H1 (cell line): ENCODE measurements around the gene PCBP4. TPM values are rescaled to one million over a fixed set of nuclear protein-coding genes. Genes with fewer than 3 reads are reported as not detected.

ENCODE experiments used
- CTCF ChIA-PET: fragments of 300-600 bp; sonication (Branson Sonifier 250); formaldehyde crosslinking; loops from one replicate; lab custom pipeline; 2021; ENCODE audit not compliant: partially characterized antibody; lab: Charles Lee
- POLR2A ChIA-PET: fragments of 300-600 bp; sonication (Branson Sonifier 250); formaldehyde crosslinking; loops from one replicate; lab custom pipeline; 2021; ENCODE audit warnings: inconsistent platforms; ENCODE audit not compliant: partially characterized antibody; lab: Charles Lee
- DNase-seq, 2 experiments: peaks; one replicate each; pipeline versions ENCODE4 v3.0.0 to v3.0.0-alpha.2; 2010 to 2022; ENCODE audit warnings: low spot score in 2 of 2, low read depth in 1 of 2, mixed read lengths in 1 of 2
- FAIRE-seq: peaks from 2 replicates; lab custom pipeline; 2011; peaks lifted over from hg19 to GRCh38; lab: Jason Lieb, UNC
- H2AFZ ChIP-seq: 2 replicates; pipeline ENCODE4 v1.8.1; 2012; ENCODE audit warnings: low read length, inconsistent platforms
- H2AK5ac ChIP-seq: 2 replicates; pipeline ENCODE4 v1.6.1; 2013; ENCODE audit warnings: low read depth, low read length
- H2BK120ac ChIP-seq: replicated peaks from 2 replicates; pipeline ENCODE3; 2013; ENCODE audit warnings: low read depth, low read length, inconsistent platforms
- H2BK12ac ChIP-seq: 2 replicates; pipeline ENCODE4 v1.6.1; 2013; ENCODE audit warnings: low read depth, low read length
- H2BK15ac ChIP-seq: 2 replicates; pipeline ENCODE4 v1.6.1; 2013; ENCODE audit warnings: low read length
- H2BK20ac ChIP-seq: 2 replicates; pipeline ENCODE4 v1.6.1; 2013; ENCODE audit warnings: low read length
- H2BK5ac ChIP-seq: 2 replicates; pipeline ENCODE4 v1.6.1; 2013; ENCODE audit warnings: low read depth, low read length
- H3K14ac ChIP-seq: 2 replicates; pipeline ENCODE4 v1.6.1; 2013; ENCODE audit warnings: inconsistent platforms; ENCODE audit not compliant: insufficient read length
- H3K18ac ChIP-seq: 2 replicates; pipeline ENCODE4 v1.6.1; 2013; ENCODE audit warnings: low read length; ENCODE audit errors: extremely low read depth
- H3K23ac ChIP-seq: 2 replicates; pipeline ENCODE4 v1.6.1; 2013; ENCODE audit warnings: inconsistent platforms; ENCODE audit not compliant: insufficient read length
- H3K23me2 ChIP-seq: 2 replicates; pipeline ENCODE4 v1.6.1; 2013; ENCODE audit warnings: low read depth, low read length
- H3K27ac ChIP-seq: 2 replicates; pipeline ENCODE4 v1.6.1; 2011; ENCODE audit warnings: low read depth, low read length, inconsistent platforms
- H3K27me3 ChIP-seq, 4 experiments: replicated peaks in 1 of 4; 1 replicate in 1 of 4; 2 replicates in 3 of 4; pipeline versions ENCODE4 v1.6.1 to v1.8.1; 2011 to 2013; ENCODE audit warnings: low read length in 3 of 4, mild to moderate bottlenecking in 3 of 4, inconsistent platforms in 2 of 4, mixed read lengths in 2 of 4, moderate library complexity in 1 of 4; ENCODE audit not compliant: control insufficient read depth in 3 of 4, insufficient read depth in 3 of 4; ENCODE audit errors: extremely low read depth in 1 of 4
- H3K36me3 ChIP-seq, 4 experiments: 2 replicates each; pipeline versions ENCODE4 v1.6.1 to v1.8.1; 2011 to 2013; ENCODE audit warnings: mild to moderate bottlenecking in 4 of 4, low read length in 3 of 4, moderate library complexity in 2 of 4, control low read depth in 1 of 4, inconsistent platforms in 1 of 4; ENCODE audit not compliant: insufficient read depth in 4 of 4, control insufficient read depth in 2 of 4
- H3K4ac ChIP-seq: replicated peaks from 2 replicates; pipeline ENCODE3; 2013; ENCODE audit warnings: low read length, low read depth, mixed read lengths, inconsistent platforms; ENCODE audit not compliant: insufficient read length
- H3K4me1 ChIP-seq, 4 experiments: replicated peaks in 1 of 4; 1 replicate in 1 of 4; 2 replicates in 3 of 4; pipeline versions ENCODE4 v1.6.1 to v1.8.1; 2011 to 2013; ENCODE audit warnings: low read length in 3 of 4, inconsistent platforms in 2 of 4, mixed read lengths in 1 of 4; ENCODE audit not compliant: insufficient read depth in 4 of 4, control insufficient read depth in 3 of 4
- H3K4me2 ChIP-seq, 2 experiments: 2 replicates each; pipeline versions ENCODE4 v1.6.1 to v1.8.1; 2011 to 2013; ENCODE audit warnings: low read depth in 2 of 2, low read length in 2 of 2, control low read depth in 1 of 2, inconsistent platforms in 1 of 2, mild to moderate bottlenecking in 1 of 2; ENCODE audit not compliant: insufficient read depth in 1 of 2
- H3K4me3 ChIP-seq, 4 experiments: fragments of 200-600, 300-600 bp in 1 of 4; sonication (generic), shearing (Covaris generic), sonication (Bioruptor Twin) in 1 of 4; 2 replicates each; pipeline versions ENCODE4 v1.5.1 to v1.8.1; 2011 to 2016; ENCODE audit warnings: low read length in 4 of 4, low read depth in 3 of 4, control low read depth in 2 of 4, inconsistent platforms in 2 of 4, mild to moderate bottlenecking in 2 of 4, mixed read lengths in 1 of 4, moderate library complexity in 1 of 4; ENCODE audit not compliant: insufficient read depth in 2 of 4; ENCODE audit errors: extremely low read depth in 1 of 4
- H3K56ac ChIP-seq: replicated peaks from 2 replicates; pipeline ENCODE3; 2013; ENCODE audit warnings: low read depth, mild to moderate bottlenecking, mixed read lengths, low read length, inconsistent platforms; ENCODE audit not compliant: insufficient read length
- H3K79me1 ChIP-seq: 2 replicates; pipeline ENCODE4 v1.6.1; 2013; ENCODE audit warnings: low read depth, low read length, control low read depth
- H3K79me2 ChIP-seq, 2 experiments: 2 replicates each; pipeline versions ENCODE4 v1.6.1 to v1.8.1; 2012 to 2013; ENCODE audit warnings: low read length in 2 of 2, mild to moderate bottlenecking in 2 of 2, inconsistent platforms in 1 of 2; ENCODE audit not compliant: insufficient read depth in 2 of 2, control insufficient read depth in 1 of 2
- H3K9ac ChIP-seq, 4 experiments: replicated peaks in 1 of 4; 1 replicate in 1 of 4; 2 replicates in 3 of 4; pipeline versions ENCODE4 v1.6.1 to v1.8.1; 2011 to 2013; ENCODE audit warnings: low read depth in 3 of 4, low read length in 3 of 4, control low read depth in 2 of 4, mild to moderate bottlenecking in 2 of 4, moderate library complexity in 2 of 4, inconsistent platforms in 1 of 4; ENCODE audit errors: extremely low read depth in 1 of 4
- H3K9me3 ChIP-seq, 2 experiments: 2 replicates each; pipeline versions ENCODE4 v1.6.1 to v1.8.1; 2012 to 2013; ENCODE audit warnings: mild to moderate bottlenecking in 2 of 2, moderate library complexity in 2 of 2, control low read depth in 1 of 2, inconsistent platforms in 1 of 2, low read depth in 1 of 2, low read length in 1 of 2, mixed read lengths in 1 of 2; ENCODE audit not compliant: insufficient read depth in 2 of 2
- H4K20me1 ChIP-seq, 2 experiments: replicated peaks in 1 of 2; 2 replicates each; pipeline versions ENCODE3 to v1.8.1; 2011 to 2013; ENCODE audit warnings: inconsistent platforms in 2 of 2, low read length in 2 of 2, mild to moderate bottlenecking in 1 of 2; ENCODE audit not compliant: insufficient read depth in 2 of 2, control insufficient read depth in 1 of 2
- H4K5ac ChIP-seq: 2 replicates; pipeline ENCODE4 v1.6.1; 2013; ENCODE audit warnings: low read length, low read depth, mixed read lengths, inconsistent platforms; ENCODE audit not compliant: insufficient read length
- H4K8ac ChIP-seq: 2 replicates; pipeline ENCODE4 v1.8.0; 2013; ENCODE audit warnings: mild to moderate bottlenecking, moderate library complexity, low read length, inconsistent platforms; ENCODE audit not compliant: insufficient read depth; ENCODE audit errors: extremely low read depth
- H4K91ac ChIP-seq: replicated peaks from 2 replicates; pipeline ENCODE3; 2013; ENCODE audit warnings: low read length, mixed read lengths, inconsistent platforms; ENCODE audit not compliant: insufficient read length
- CEBPB ChIP-seq: IDR thresholded peaks from 2 replicates; pipeline ENCODE4 v1.6.1; 2012; ENCODE audit warnings: low read depth, low read length
- EGR1 ChIP-seq: IDR thresholded peaks from 2 replicates; pipeline ENCODE4 v1.6.1; 2011; ENCODE audit warnings: low read depth, low read length, borderline replicate concordance
- HDAC2 ChIP-seq, 2 experiments: fragments of 300-600 bp in 1 of 2; sonication (generic) in 1 of 2; IDR thresholded peaks; 2 replicates each; pipeline ENCODE4 v1.6.1; 2011 to 2012; ENCODE audit warnings: low read depth in 2 of 2, low read length in 2 of 2, mild to moderate bottlenecking in 2 of 2, moderate library complexity in 2 of 2, borderline replicate concordance in 1 of 2, inconsistent platforms in 1 of 2
- JUN ChIP-seq: IDR thresholded peaks from 2 replicates; pipeline ENCODE4 v1.6.1; 2011; ENCODE audit warnings: low read depth, mild to moderate bottlenecking, improper control_type of control experiment, low read length
- JUND ChIP-seq: IDR thresholded peaks from 2 replicates; pipeline ENCODE4 v1.6.1; 2011; ENCODE audit warnings: mild to moderate bottlenecking, improper control_type of control experiment, low read length
- KDM5A ChIP-seq: fragments of 200-600 bp; IDR thresholded peaks from 2 replicates; pipeline ENCODE4 v1.7.1; 2012; ENCODE audit warnings: mild to moderate bottlenecking, low read length, inconsistent platforms, mixed read lengths
- MAX ChIP-seq: IDR thresholded peaks from 2 replicates; pipeline ENCODE4 v1.6.1; 2012; ENCODE audit warnings: inconsistent platforms
- NANOG ChIP-seq: IDR thresholded peaks from 2 replicates; pipeline ENCODE4 v1.6.1; 2011; ENCODE audit warnings: low read length, low read depth, mild to moderate bottlenecking, inconsistent platforms; ENCODE audit not compliant: insufficient read depth, poor library complexity, severe bottlenecking
- RAD21 ChIP-seq, 2 experiments: IDR thresholded peaks in 1 of 2; conservative IDR thresholded peaks in 1 of 2; 2 replicates each; pipeline ENCODE4 v1.6.1; 2011; ENCODE audit warnings: low read depth in 2 of 2, low read length in 2 of 2, improper control_type of control experiment in 1 of 2, inconsistent platforms in 1 of 2, mild to moderate bottlenecking in 1 of 2, moderate library complexity in 1 of 2
- SP4 ChIP-seq: IDR thresholded peaks from 2 replicates; pipeline ENCODE4 v1.6.1; 2012; ENCODE audit warnings: low read length, inconsistent platforms
- SUZ12 ChIP-seq: fragments of 200-600 bp; sonication (generic); IDR thresholded peaks from 2 replicates; pipeline ENCODE4 v1.6.1; 2012; ENCODE audit warnings: mild to moderate bottlenecking, inconsistent platforms, low read length, moderate library complexity, mixed read lengths
- WGBS, 2 experiments: shearing (Covaris generic) in 1 of 2; methylation state at CpG; one replicate each; pipeline versions ENCODE4 v1.1.6 to v1.1.7; 2013 to 2015; ENCODE audit warnings: low lambda C conversion rate in 2 of 2, mixed read lengths in 2 of 2, inconsistent platforms in 1 of 2, low coverage in 1 of 2, missing lambda C conversion rate in 1 of 2; ENCODE audit not compliant: insufficient replicate concordance in 2 of 2, insufficient coverage in 1 of 2, insufficient read length in 1 of 2; ENCODE audit errors: extremely low coverage in 1 of 2, missing lambda C conversion rate in 1 of 2; 5-methylcytosine and 5-hydroxymethylcytosine counted together
- polyA plus RNA-seq, 7 experiments: library from polyadenylated mRNA; depleted of rRNA in 3 of 7; stranded (reverse) in 5 of 7; unstranded in 2 of 7; fragments of >200 nt in 5 of 7; fragments of 200-250 nt in 2 of 7; gene quantifications; 1 replicate in 5 of 7; 2 replicates in 1 of 7; 4 replicates in 1 of 7; pipeline versions ENCODE4 v1.2.1 to v1.2.3, GENCODE V29; 2011 to 2013; ENCODE audit warnings: missing spikeins in 2 of 7, mixed read lengths in 2 of 7
- total RNA-seq: library from RNA; stranded (reverse); fragmentation: NEBNext Ultra II Directional; extraction: Animal tissue kit (Norgen Biotek cat#: 25700); gene quantifications from 2 replicates; pipeline ENCODE4 v1.2.1, GENCODE V29; 2021

PCBP4 gene
- total and polyA plus RNA-seq, 2 of the 8 experiments (the other 6 are each of a cell fraction or from before 2014, with no cell fraction given), result 16.4 to 34.1 TPM

GRCh38 chr3:51997935-51998596 lies 30.8 kb upstream of the PCBP4 start:
- no peak overlapping the region for H3K18ac ChIP-seq
- no peak overlapping the region for H4K91ac ChIP-seq
- peak overlapping the region; percentile 5 to 14; a peak in 2 of 4 replicates for H3K4me2 ChIP-seq
- H2AK5ac ChIP-seq, result no peak overlapping the region
- no peak overlapping the region for H3K4me3 ChIP-seq
- ChIA-PET CTCF (interaction anchor here (0.7 to 2.6 kb wide), 11 partner anchors 14 to 380 kb away, joined by 3 to 13 read pairs (median 3); partner anchors contain the start of gene DUSP7), POLR2A (interaction anchor here (0.7 to 1.5 kb wide), 7 partner anchors 14 to 165 kb away, joined by 3 to 8 read pairs (median 3); partner anchors contain the start of gene ACY1)
- no peak overlapping the region for H2BK12ac ChIP-seq
- no peak for FAIRE-seq
- no peak overlapping the region for H3K23ac ChIP-seq
- H3K27ac ChIP-seq, result no peak overlapping the region
- H3K9ac ChIP-seq, result no peak overlapping the region
- H2AFZ ChIP-seq, result no peak overlapping the region
- H3K4ac ChIP-seq, result no peak overlapping the region
- peaks cover 0 to 3% of the 10 kb centered on the region in 2 experiments for H4K20me1 ChIP-seq
- no peak overlapping the region for H4K8ac ChIP-seq
- no peak overlapping the region for H4K5ac ChIP-seq
- no peak overlapping the region for H2BK5ac ChIP-seq
- no peak for DNase-seq
- H3K36me3 ChIP-seq, result peaks cover 12 to 22% (median 16%) of the 10 kb centered on the region in 4 experiments
- no peak overlapping the region for H2BK20ac ChIP-seq
- H3K56ac ChIP-seq, result no peak overlapping the region
- no peak overlapping the region for H2BK15ac ChIP-seq
- peaks cover 8 to 26% (median 16%) of the 10 kb centered on the region in 4 experiments for H3K4me1 ChIP-seq
- H3K79me2 ChIP-seq, result peaks cover 0 to 17% of the 10 kb centered on the region in 2 experiments; a peak in 3 of 4 replicates
- peaks cover 4% of the 10 kb centered on the region for H3K79me1 ChIP-seq
- H3K14ac ChIP-seq, result no peak overlapping the region
- no peaks in the 10 kb centered on the region; a peak in 1 of 7 replicates for H3K27me3 ChIP-seq
- 68% methylated on average over 7 of the region's 7 CpGs; no CpG with 5 or more reads in 1 of the 2 experiments for WGBS, 2 experiments
- H3K9me3 ChIP-seq, result no peaks in the 10 kb centered on the region
- H2BK120ac ChIP-seq, result no peak overlapping the region
- peaks cover 5% of the 10 kb centered on the region; the same call in 1 of the 2 replicates for H3K23me2 ChIP-seq
- TF ChIP-seq MAX (no peak; the same call in 1 of the 2 replicates), RAD21 (IDR thresholded peaks at IDR 0.05 in 1 of 2, conservative IDR thresholded peaks at IDR 0.05 in 1 of 2; ENCODE audit: low read depth in 2 of 2, low read length in 2 of 2) (no peak), HDAC2 (IDR thresholded peaks at IDR 0.05; ENCODE audit: borderline replicate concordance in 1 of 2, low read depth in 2 of 2, low read length in 2 of 2) (peak in 1 of 2 experiments; percentile 25; a peak in 1 of 4 replicates), JUN (peak; percentile 52), NANOG (no peak), SP4 (no peak), KDM5A (no peak), SUZ12 (no peak), CEBPB (no peak), EGR1 (no peak), JUND (peak; percentile 94)
